ENCODE data around the gene PIP4K2A. TPM values are rescaled to one million over a fixed set of nuclear protein-coding genes. Genes with fewer than 3 reads are reported as not detected.

PIP4K2A gene
- total and polyA plus RNA-seq, 2 of the 8 experiments (the other 6 are each of a cell fraction or from before 2014, with no cell fraction given): 19.0 to 60.9 TPM

GRCh38 chr10:22491931-22492615, 222.3 kb downstream of the PIP4K2A start:
- no peak overlapping the region for H3K56ac ChIP-seq (replicated peaks; ENCODE audit: insufficient read length, low read depth, low read length)
- no peak overlapping the region for H2BK15ac ChIP-seq (ENCODE audit: low read length)
- TF ChIP-seq RNF2 (IDR thresholded peaks at IDR 0.05; ENCODE audit: borderline replicate concordance, low read depth, low read length, missing control alignments, poor library complexity, severe bottlenecking) (no peak), CREB1 (IDR thresholded peaks at IDR 0.05) (no peak), FOSL1 (IDR thresholded peaks at IDR 0.05; ENCODE audit: insufficient read depth, low read depth, low read length) (no peak), JUN (IDR thresholded peaks at IDR 0.05; ENCODE audit: low read depth, low read length) (no peak), CEBPB (IDR thresholded peaks at IDR 0.05; ENCODE audit: low read depth, low read length) (no peak), POLR2AphosphoS5 (IDR thresholded peaks at IDR 0.05; ENCODE audit: low read depth, low read length) (no peak), TAF7 (optimal IDR thresholded peaks at IDR 0.05; ENCODE audit: borderline replicate concordance, low read depth, low read length) (no peak), ASH2L (IDR thresholded peaks at IDR 0.05; ENCODE audit: low read length) (no peak), SRF (IDR thresholded peaks at IDR 0.05; ENCODE audit: low read depth, low read length) (no peak), GABPA (IDR thresholded peaks at IDR 0.05; ENCODE audit: borderline replicate concordance, insufficient read depth, low read length) (no peak), HDAC6 (IDR thresholded peaks at IDR 0.05; ENCODE audit: low read depth, low read length) (no peak), POLR2A (IDR thresholded peaks at IDR 0.05; ENCODE audit: control extremely low read depth in 1 of 2, low read depth in 2 of 2, low read length in 2 of 2) (no peak)
- H2AFZ ChIP-seq (ENCODE audit: low read length): no peak overlapping the region
- H3K36me3 ChIP-seq (ENCODE audit: control insufficient read depth in 2 of 4, insufficient read depth in 4 of 4, low read length in 3 of 4): no peaks in the 10 kb centered on the region
- H3K27ac ChIP-seq (ENCODE audit: low read depth, low read length): no peak overlapping the region
- H3K23ac ChIP-seq (ENCODE audit: insufficient read length): no peak overlapping the region
- no peak overlapping the region for H2BK12ac ChIP-seq (ENCODE audit: low read depth, low read length)
- no peaks in the 10 kb centered on the region for H3K79me2 ChIP-seq (ENCODE audit: control insufficient read depth in 1 of 2, insufficient read depth in 2 of 2, low read length in 2 of 2)
- ChIA-PET POLR2A (ENCODE audit: partially characterized antibody) (no interaction called here), CTCF (ENCODE audit: partially characterized antibody) (interaction anchor here (1.5 kb wide), 1 partner anchor 39 kb away, joined by 3 read pairs; no protein-coding TSS in a partner anchor)
- H4K8ac ChIP-seq (ENCODE audit: extremely low read depth, insufficient read depth, low read length): no peak overlapping the region
- no peak overlapping the region for H2BK5ac ChIP-seq (ENCODE audit: low read depth, low read length)
- no peaks in the 10 kb centered on the region for H3K9me3 ChIP-seq (ENCODE audit: insufficient read depth in 2 of 2, low read depth in 1 of 2, low read length in 1 of 2)
- DNase-seq (ENCODE audit: low read depth in 1 of 2, low spot score in 2 of 2): no peak
- H3K79me1 ChIP-seq (ENCODE audit: low read depth, low read length): no peaks in the 10 kb centered on the region
- no peaks in the 10 kb centered on the region for H3K4me1 ChIP-seq (replicated peaks in 1 of 4; ENCODE audit: control insufficient read depth in 3 of 4, insufficient read depth in 4 of 4, low read length in 3 of 4)
- H4K5ac ChIP-seq (ENCODE audit: insufficient read length, low read depth, low read length): no peak overlapping the region
- no peak overlapping the region for H4K91ac ChIP-seq (replicated peaks; ENCODE audit: insufficient read length, low read length)
- H2AK5ac ChIP-seq (ENCODE audit: low read depth, low read length): no peak overlapping the region
- no peak overlapping the region for H3K4me3 ChIP-seq (ENCODE audit: extremely low read depth in 1 of 4, insufficient read depth in 2 of 4, low read depth in 3 of 4, low read length in 4 of 4)
- H3K4me2 ChIP-seq (ENCODE audit: insufficient read depth in 1 of 2, low read depth in 2 of 2, low read length in 2 of 2): no peak overlapping the region
- no peak overlapping the region for H3K18ac ChIP-seq (ENCODE audit: extremely low read depth, low read length)
- H3K9ac ChIP-seq (replicated peaks in 1 of 4; ENCODE audit: extremely low read depth in 1 of 4, low read depth in 3 of 4, low read length in 3 of 4): no peak overlapping the region
- 78% methylated on average over 2 of the region's 2 CpGs; no CpG with 5 or more reads in 1 of the 2 experiments for WGBS, 2 experiments (ENCODE audit: extremely low coverage in 1 of 2, insufficient coverage in 1 of 2, insufficient read length in 1 of 2, insufficient replicate concordance in 2 of 2, low coverage in 1 of 2, low lambda C conversion rate in 2 of 2, missing lambda C conversion rate in 1 of 2)
- no peaks in the 10 kb centered on the region for H3K27me3 ChIP-seq (replicated peaks in 1 of 4; ENCODE audit: control insufficient read depth in 3 of 4, extremely low read depth in 1 of 4, insufficient read depth in 3 of 4, low read length in 3 of 4)
- no peak overlapping the region for H3K4ac ChIP-seq (replicated peaks; ENCODE audit: insufficient read length, low read depth, low read length)
- FAIRE-seq: no peak
- no peaks in the 10 kb centered on the region for H3K23me2 ChIP-seq (ENCODE audit: low read depth, low read length)
- H4K20me1 ChIP-seq (replicated peaks in 1 of 2; ENCODE audit: control insufficient read depth in 1 of 2, insufficient read depth in 2 of 2, low read length in 2 of 2): no peaks in the 10 kb centered on the region
- H2BK20ac ChIP-seq (ENCODE audit: low read length): no peak overlapping the region
- no peak overlapping the region for H3K14ac ChIP-seq (ENCODE audit: insufficient read length)
- H2BK120ac ChIP-seq (replicated peaks; ENCODE audit: low read depth, low read length): no peak overlapping the region

Measured in H1 (cell line).